ENCODE results near the gene PPP1R1A. TPM values are rescaled to one million over a fixed set of nuclear protein-coding genes. Genes with fewer than 3 reads are reported as not detected.

The PPP1R1A gene, protein sequence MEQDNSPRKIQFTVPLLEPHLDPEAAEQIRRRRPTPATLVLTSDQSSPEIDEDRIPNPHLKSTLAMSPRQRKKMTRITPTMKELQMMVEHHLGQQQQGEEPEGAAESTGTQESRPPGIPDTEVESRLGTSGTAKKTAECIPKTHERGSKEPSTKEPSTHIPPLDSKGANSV
- not detected for total RNA-seq
- not detected for total RNA-seq (2013)
- 0 to 0.14 (median 0) reads per million in 29 experiments for total RNA-seq

GRCh38 chr12:54588110-54588889 lies at the start of gene PPP1R1A:
Gene PPP1R1A (minus strand): TSS chr12:54588659. CDS start chr12:54588488, 171 bp downstream.
- Histone ChIP-seq H3K27me3 (replicated peaks in 1 of 2; ENCODE audit: control insufficient read depth in 2 of 2, extremely low read depth in 1 of 2, insufficient read depth in 2 of 2, low read length in 1 of 2) (peaks cover 9 to 85% of the 10 kb centered on the region in 2 experiments), H3K27ac (ENCODE audit: low read length) (no peak within 1 kb of the TSS), H3K36me3 (ENCODE audit: control insufficient read depth in 2 of 2, extremely low read depth in 1 of 2, insufficient read depth in 1 of 2, low read length in 1 of 2) (no peaks in the 10 kb centered on the region), H3K4me3 (ENCODE audit: control insufficient read depth in 1 of 2, extremely low read depth in 1 of 2, low read length in 1 of 2) (peak within 1 kb of the TSS in 1 of 2 donors; percentile 1), H3K9me3 (no peaks in the 10 kb centered on the region), H3K4me1 (ENCODE audit: control insufficient read depth in 1 of 2, extremely low read depth in 1 of 2, insufficient read depth in 2 of 2, low read length in 2 of 2) (peaks cover 0 to 10% of the 10 kb centered on the region in 2 experiments)
- ChIA-PET POLR2A (interaction anchor here in 1 of 2 donors (0.7 kb wide), 1 partner anchor 1527 kb away, joined by 3 read pairs; no protein-coding TSS in a partner anchor), CTCF (no interaction called here)
- H3K27me3 Mint-ChIP-seq, result peaks cover 73 to 74% of the 10 kb centered on the region in 2 donors
- peak within 1 kb of the TSS in 1 of 2 donors; percentile 20 for H3K27ac Mint-ChIP-seq
- no peak for DNase-seq
- no peaks in the 10 kb centered on the region for H3K9me3 Mint-ChIP-seq
- under 1% methylated on average over 50 of the region's 77 CpGs for WGBS (ENCODE audit: insufficient coverage)
- peak; percentile 20 to 46 (median 41) for ATAC-seq (replicated peaks in 1 of 4)
- H3K4me1 Mint-ChIP-seq, result peaks cover 10 to 12% (median 11%) of the 10 kb centered on the region in 3 donors
- H3K4me3 Mint-ChIP-seq, result peak within 1 kb of the TSS; percentile 57 to 71 (median 64)
- no peaks in the 10 kb centered on the region for H3K36me3 Mint-ChIP-seq

DNA sequence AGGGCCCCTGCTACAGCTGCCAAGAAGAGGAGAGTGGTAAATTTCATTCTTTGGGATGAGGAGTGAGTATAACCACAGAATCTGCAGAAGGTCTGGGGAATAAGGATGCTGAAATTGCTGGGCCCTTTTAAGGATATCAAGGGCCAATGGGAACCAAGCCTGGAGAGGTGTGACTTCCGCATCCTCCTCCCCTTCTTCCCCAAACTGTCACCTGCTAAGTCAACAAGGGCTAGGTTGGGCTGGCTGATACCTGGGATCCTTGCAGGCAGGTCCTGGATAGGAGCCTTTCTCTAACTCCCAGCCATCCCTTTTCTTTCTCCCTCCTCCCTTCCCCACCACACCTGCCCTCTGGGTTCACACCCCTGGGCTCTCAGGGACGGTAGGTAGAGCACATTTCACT lies 46.3 kb upstream of the PPP1R1A start, which contains the start of gene LACRT:
LACRT (minus strand) TSS at position 101 of the 400 bp plus-strand sequence; CDS start at position 47, 54 bp downstream.
- Histone ChIP-seq H3K4me1 (ENCODE audit: control insufficient read depth in 1 of 2, extremely low read depth in 1 of 2, insufficient read depth in 2 of 2, low read length in 2 of 2) (no peaks in the 10 kb centered on the region), H3K9me3 (no peaks in the 10 kb centered on the region), H3K36me3 (ENCODE audit: control insufficient read depth in 2 of 2, extremely low read depth in 1 of 2, insufficient read depth in 1 of 2, low read length in 1 of 2) (no peaks in the 10 kb centered on the region), H3K4me3 (ENCODE audit: control insufficient read depth in 1 of 2, extremely low read depth in 1 of 2, low read length in 1 of 2) (no peak within 1 kb of the TSS), H3K27me3 (replicated peaks in 1 of 2; ENCODE audit: control insufficient read depth in 2 of 2, extremely low read depth in 1 of 2, insufficient read depth in 2 of 2, low read length in 1 of 2) (peaks cover 0 to 28% of the 10 kb centered on the region in 2 experiments), H3K27ac (ENCODE audit: low read length) (no peak within 1 kb of the TSS)
- H3K9me3 Mint-ChIP-seq, result no peaks in the 10 kb centered on the region
- POLR2A ChIA-PET, result no interaction called here
- no peak within 1 kb of the TSS for H3K27ac Mint-ChIP-seq
- WGBS (ENCODE audit: insufficient coverage), result 100% methylated on average over 1 of the region's 2 CpGs
- no peak within 1 kb of the TSS for H3K4me3 Mint-ChIP-seq
- ATAC-seq (replicated peaks in 1 of 4), result no peak
- peaks cover 15 to 28% of the 10 kb centered on the region in 2 donors for H3K27me3 Mint-ChIP-seq
- no peak for DNase-seq
- CTCF ChIA-PET, result no interaction called here
- no peaks in the 10 kb centered on the region for H3K4me1 Mint-ChIP-seq
- H3K36me3 Mint-ChIP-seq, result no peaks in the 10 kb centered on the region

GRCh38 chr12:54631988-54632728 lies 43.7 kb upstream of the PPP1R1A start:
- H3K4me3 ChIP-seq (ENCODE audit: control insufficient read depth in 1 of 2, extremely low read depth in 1 of 2, low read length in 1 of 2), result no peak overlapping the region
- H3K27me3 ChIP-seq (replicated peaks in 1 of 2; ENCODE audit: control insufficient read depth in 2 of 2, extremely low read depth in 1 of 2, insufficient read depth in 2 of 2, low read length in 1 of 2), result peaks cover 0 to 37% of the 10 kb centered on the region in 2 experiments
- 68% methylated on average over 8 of the region's 8 CpGs for WGBS (ENCODE audit: insufficient coverage)
- Mint-ChIP-seq H3K27ac (no peak overlapping the region), H3K9me3 (peaks cover 0 to 6% (median 6%) of the 10 kb centered on the region in 3 donors), H3K4me3 (no peak overlapping the region), H3K27me3 (peaks cover 25 to 46% of the 10 kb centered on the region in 2 donors), H3K36me3 (peaks cover 5% of the 10 kb centered on the region), H3K4me1 (no peaks in the 10 kb centered on the region)
- ChIA-PET POLR2A (no interaction called here), CTCF (no interaction called here)
- no peak overlapping the region for H3K27ac ChIP-seq (ENCODE audit: low read length)
- H3K36me3 ChIP-seq (ENCODE audit: control insufficient read depth in 2 of 2, extremely low read depth in 1 of 2, insufficient read depth in 1 of 2, low read length in 1 of 2), result no peaks in the 10 kb centered on the region
- no peaks in the 10 kb centered on the region for H3K4me1 ChIP-seq (ENCODE audit: control insufficient read depth in 1 of 2, extremely low read depth in 1 of 2, insufficient read depth in 2 of 2, low read length in 2 of 2)
- no peaks in the 10 kb centered on the region for H3K9me3 ChIP-seq
- no peak for DNase-seq
- ATAC-seq (replicated peaks in 1 of 4), result no peak

DNA sequence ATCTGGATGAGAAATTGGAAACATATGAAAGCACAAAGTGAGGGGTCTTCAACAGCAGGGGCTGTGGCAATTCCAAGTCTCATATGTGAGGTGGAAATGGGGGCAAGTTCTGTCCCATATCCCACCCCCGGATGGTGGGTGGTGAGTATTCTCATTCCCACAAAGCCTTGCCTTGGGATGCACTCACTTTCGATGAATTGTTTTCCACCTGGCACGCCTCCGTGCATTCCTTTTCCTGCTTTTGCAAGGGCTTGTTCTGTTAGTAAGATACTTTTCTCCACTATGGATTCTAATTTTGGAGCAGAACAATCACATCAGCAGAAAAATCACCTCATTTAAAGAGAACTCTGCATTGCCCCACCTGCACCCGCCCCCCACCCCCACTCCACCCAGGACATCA lies 43.1 kb upstream of the PPP1R1A start:
- no peak overlapping the region for H3K27ac ChIP-seq (ENCODE audit: low read length)
- peaks cover 0 to 33% of the 10 kb centered on the region in 2 experiments for H3K27me3 ChIP-seq (replicated peaks in 1 of 2; ENCODE audit: control insufficient read depth in 2 of 2, extremely low read depth in 1 of 2, insufficient read depth in 2 of 2, low read length in 1 of 2)
- Mint-ChIP-seq H3K4me3 (no peak overlapping the region), H3K36me3 (peaks cover 9% of the 10 kb centered on the region), H3K9me3 (peaks cover 0 to 12% (median 6%) of the 10 kb centered on the region in 3 donors), H3K27me3 (peaks cover 31 to 52% of the 10 kb centered on the region in 2 donors), H3K4me1 (no peaks in the 10 kb centered on the region), H3K27ac (no peak overlapping the region)
- no peaks in the 10 kb centered on the region for H3K36me3 ChIP-seq (ENCODE audit: control insufficient read depth in 2 of 2, extremely low read depth in 1 of 2, insufficient read depth in 1 of 2, low read length in 1 of 2)
- DNase-seq (no peak), ATAC-seq (replicated peaks in 1 of 4) (no peak)
- CTCF ChIA-PET, result no interaction called here
- H3K9me3 ChIP-seq, result no peaks in the 10 kb centered on the region
- POLR2A ChIA-PET, result no interaction called here
- no peaks in the 10 kb centered on the region for H3K4me1 ChIP-seq (ENCODE audit: control insufficient read depth in 1 of 2, extremely low read depth in 1 of 2, insufficient read depth in 2 of 2, low read length in 2 of 2)
- H3K4me3 ChIP-seq (ENCODE audit: control insufficient read depth in 1 of 2, extremely low read depth in 1 of 2, low read length in 1 of 2), result no peak overlapping the region
- no CpG with 5 or more reads among the region's 5 CpGs for WGBS (ENCODE audit: insufficient coverage)

GRCh38 chr12:54629925-54630324 lies 41.5 kb upstream of the PPP1R1A start:
- Mint-ChIP-seq H3K36me3 (peaks cover 9% of the 10 kb centered on the region), H3K4me1 (no peaks in the 10 kb centered on the region), H3K4me3 (no peak overlapping the region), H3K27me3 (peaks cover 42 to 58% of the 10 kb centered on the region in 2 donors), H3K9me3 (peaks cover 0 to 12% (median 6%) of the 10 kb centered on the region in 3 donors), H3K27ac (no peak overlapping the region)
- Histone ChIP-seq H3K4me3 (ENCODE audit: control insufficient read depth in 1 of 2, extremely low read depth in 1 of 2, low read length in 1 of 2) (no peak overlapping the region), H3K9me3 (no peaks in the 10 kb centered on the region), H3K36me3 (ENCODE audit: control insufficient read depth in 2 of 2, extremely low read depth in 1 of 2, insufficient read depth in 1 of 2, low read length in 1 of 2) (no peaks in the 10 kb centered on the region), H3K27ac (ENCODE audit: low read length) (no peak overlapping the region), H3K27me3 (replicated peaks in 1 of 2; ENCODE audit: control insufficient read depth in 2 of 2, extremely low read depth in 1 of 2, insufficient read depth in 2 of 2, low read length in 1 of 2) (peaks cover 0 to 32% of the 10 kb centered on the region in 2 experiments), H3K4me1 (ENCODE audit: control insufficient read depth in 1 of 2, extremely low read depth in 1 of 2, insufficient read depth in 2 of 2, low read length in 2 of 2) (no peaks in the 10 kb centered on the region)
- CTCF ChIA-PET, result interaction anchor here in 1 of 2 donors (0.5 kb wide), 1 partner anchor 156 kb away, joined by 5 read pairs; no protein-coding TSS in a partner anchor
- WGBS (ENCODE audit: insufficient coverage), result 71% methylated on average over 1 of the region's 2 CpGs
- POLR2A ChIA-PET, result no interaction called here
- DNase-seq (no peak), ATAC-seq (replicated peaks in 1 of 4) (no peak)

DNA sequence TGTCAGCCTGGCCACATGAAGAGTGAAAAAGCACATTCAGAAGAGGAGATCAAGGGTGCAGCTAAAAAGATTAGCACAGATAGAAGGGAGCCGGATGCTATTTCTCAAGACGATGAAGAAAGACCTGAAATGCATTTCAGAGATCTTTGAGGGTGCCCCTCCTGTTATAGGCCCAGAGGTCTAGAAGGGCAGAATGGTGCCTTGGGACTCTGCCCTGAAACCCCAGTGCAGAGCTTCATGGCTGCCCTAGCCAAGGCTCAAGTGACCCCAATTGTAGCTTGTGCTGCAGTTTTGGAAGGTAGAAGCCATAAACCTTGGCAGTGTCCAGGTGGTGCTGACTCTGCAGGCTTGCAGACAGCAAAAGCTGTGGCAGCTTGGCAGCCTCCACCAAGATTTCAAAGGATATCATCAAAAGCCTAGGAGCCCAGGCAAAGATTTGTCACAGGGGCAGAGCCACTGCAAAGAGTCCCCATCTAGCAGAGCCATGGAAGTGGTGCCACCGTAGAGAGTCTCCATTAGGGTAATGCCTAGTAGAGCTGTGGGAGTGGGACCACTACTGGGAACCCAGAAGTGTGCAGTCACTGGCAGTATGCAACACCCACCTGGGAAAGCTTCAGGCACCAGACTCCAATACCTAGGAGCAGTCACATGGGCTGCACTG lies 39.9 kb upstream of the PPP1R1A start:
- 96% methylated on average over 2 of the region's 3 CpGs for WGBS (ENCODE audit: insufficient coverage)
- Histone ChIP-seq H3K27me3 (replicated peaks in 1 of 2; ENCODE audit: control insufficient read depth in 2 of 2, extremely low read depth in 1 of 2, insufficient read depth in 2 of 2, low read length in 1 of 2) (peaks cover 0 to 23% of the 10 kb centered on the region in 2 experiments), H3K27ac (ENCODE audit: low read length) (no peak overlapping the region), H3K4me1 (ENCODE audit: control insufficient read depth in 1 of 2, extremely low read depth in 1 of 2, insufficient read depth in 2 of 2, low read length in 2 of 2) (no peaks in the 10 kb centered on the region), H3K36me3 (ENCODE audit: control insufficient read depth in 2 of 2, extremely low read depth in 1 of 2, insufficient read depth in 1 of 2, low read length in 1 of 2) (no peaks in the 10 kb centered on the region), H3K9me3 (no peaks in the 10 kb centered on the region), H3K4me3 (ENCODE audit: control insufficient read depth in 1 of 2, extremely low read depth in 1 of 2, low read length in 1 of 2) (no peak overlapping the region)
- H3K27ac Mint-ChIP-seq, result no peak overlapping the region
- no peak overlapping the region for H3K4me3 Mint-ChIP-seq
- peaks cover 9% of the 10 kb centered on the region for H3K36me3 Mint-ChIP-seq
- peaks cover 0 to 12% (median 6%) of the 10 kb centered on the region in 3 donors for H3K9me3 Mint-ChIP-seq
- ChIA-PET POLR2A (no interaction called here), CTCF (no interaction called here)
- H3K27me3 Mint-ChIP-seq, result peaks cover 49 to 66% of the 10 kb centered on the region in 2 donors
- no peaks in the 10 kb centered on the region for H3K4me1 Mint-ChIP-seq
- ATAC-seq (replicated peaks in 1 of 4) (no peak), DNase-seq (no peak)

Measured in T-cell (primary cell).